AG04450 (cell line): ENCODE results near the gene FBXL19. TPM values are rescaled to one million over a fixed set of nuclear protein-coding genes. Genes with fewer than 3 reads are reported as not detected.

Experiments used
- CTCF ChIA-PET: fragments of 300-600, 350-600 bp; formaldehyde crosslinking; extraction: SDS; loops from one replicate; lab custom pipeline; 2022; ENCODE audit warnings: antibody characterized with exemption, inconsistent platforms; lab: Charles Lee
- POLR2A ChIA-PET: fragments of 350-600 bp; formaldehyde crosslinking; extraction: SDS; loops from one replicate; lab custom pipeline; 2021; ENCODE audit warnings: antibody characterized with exemption, inconsistent platforms; lab: Yijun Ruan, JAX
- DNase-seq: peaks from one replicate; pipeline ENCODE4 v3.0.0-alpha.2; 2011; ENCODE audit warnings: low read depth, low spot score
- H3K27ac ChIP-seq: one replicate; pipeline ENCODE4 v1.5.1; 2012; ENCODE audit warnings: low read depth, low read length, control low read depth
- H3K27me3 ChIP-seq: one replicate; pipeline ENCODE4 v1.6.0; 2012; ENCODE audit warnings: low read length; ENCODE audit not compliant: control insufficient read depth, insufficient read depth
- H3K4me3 ChIP-seq: 2 replicates; pipeline ENCODE4 v1.5.1; 2011; ENCODE audit warnings: mild to moderate bottlenecking, low read depth, low read length, control low read depth
- H3K9me3 ChIP-seq: 2 replicates; pipeline ENCODE4 v1.5.1; 2012; ENCODE audit warnings: low read length; ENCODE audit not compliant: control insufficient read depth, insufficient read depth
- polyA plus RNA-seq: library from polyadenylated mRNA; depleted of rRNA; stranded (reverse); fragments of >200 nt; gene quantifications from 2 replicates; pipeline ENCODE4 v1.2.3, GENCODE V29; 2011
- TF ChIP-seq, protein P1 (sequence below): IDR thresholded peaks from 2 replicates; pipeline ENCODE4 v1.5.1; 2011; ENCODE audit warnings: low read depth, low read length, control low read depth, inconsistent platforms

Gene FBXL19
- polyA plus RNA-seq, 1 experiment: 7.1 TPM

DNA sequence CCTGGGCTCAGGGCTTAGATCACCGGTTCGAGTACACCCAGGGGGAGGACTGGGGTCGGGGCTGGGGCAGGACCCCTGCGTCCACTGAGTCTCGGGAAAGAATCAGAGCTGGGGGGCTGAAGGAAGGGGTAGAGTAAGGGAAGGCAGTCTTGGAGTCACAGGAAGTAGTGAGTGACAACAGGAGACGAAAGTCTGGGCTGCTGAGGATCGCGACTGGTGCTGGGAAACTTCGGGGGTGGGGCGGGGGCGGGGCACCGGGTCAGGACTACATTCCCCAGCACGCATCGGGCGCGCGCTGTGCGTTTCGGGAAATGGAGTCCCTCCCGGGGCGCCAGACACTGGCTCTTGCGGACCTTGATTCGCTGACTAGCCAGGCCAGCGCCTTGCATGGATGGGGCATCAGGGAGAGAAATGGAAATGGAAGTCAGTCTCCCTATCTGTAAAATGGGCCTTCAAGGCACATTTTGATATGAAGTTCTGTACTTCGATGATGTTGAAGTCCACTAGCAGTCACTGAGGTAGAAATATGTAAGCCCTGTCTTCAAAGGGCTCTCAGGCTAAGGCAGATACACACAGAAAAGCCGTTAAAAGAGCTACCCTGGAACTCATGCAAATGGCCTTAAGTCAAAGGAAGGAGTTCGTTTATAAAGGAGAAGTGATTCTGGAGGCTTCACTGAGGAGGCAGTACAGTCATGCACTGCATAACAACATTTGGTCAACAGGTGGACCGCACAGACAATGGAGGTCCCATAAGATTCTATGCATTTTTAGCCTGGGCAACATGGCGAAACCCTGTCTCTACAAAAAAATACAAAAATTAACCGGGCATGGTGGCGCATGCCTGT lies 26.3 kb upstream of the FBXL19 start:
- H3K9me3 ChIP-seq: peaks cover 4% of the 10 kb centered on the region; the same call in 1 of the 2 replicates
- DNase-seq: peak; percentile 68
- H3K27ac ChIP-seq: peak overlapping the region; percentile 99
- ChIA-PET POLR2A (interaction anchor here (1.0 to 1.7 kb wide), 3 partner anchors 22 to 149 kb away, joined by 3 to 13 read pairs (median 7); partner anchors contain the start of gene PHKG2), CTCF (interaction anchor here (0.5 to 2.2 kb wide), 7 partner anchors 8 to 299 kb away, joined by 3 to 11 read pairs (median 6); no protein-coding TSS in a partner anchor)
- H3K27me3 ChIP-seq: no peaks in the 10 kb centered on the region
- peak overlapping the region; percentile 72 for H3K4me3 ChIP-seq
- TF ChIP-seq, protein P1, sequence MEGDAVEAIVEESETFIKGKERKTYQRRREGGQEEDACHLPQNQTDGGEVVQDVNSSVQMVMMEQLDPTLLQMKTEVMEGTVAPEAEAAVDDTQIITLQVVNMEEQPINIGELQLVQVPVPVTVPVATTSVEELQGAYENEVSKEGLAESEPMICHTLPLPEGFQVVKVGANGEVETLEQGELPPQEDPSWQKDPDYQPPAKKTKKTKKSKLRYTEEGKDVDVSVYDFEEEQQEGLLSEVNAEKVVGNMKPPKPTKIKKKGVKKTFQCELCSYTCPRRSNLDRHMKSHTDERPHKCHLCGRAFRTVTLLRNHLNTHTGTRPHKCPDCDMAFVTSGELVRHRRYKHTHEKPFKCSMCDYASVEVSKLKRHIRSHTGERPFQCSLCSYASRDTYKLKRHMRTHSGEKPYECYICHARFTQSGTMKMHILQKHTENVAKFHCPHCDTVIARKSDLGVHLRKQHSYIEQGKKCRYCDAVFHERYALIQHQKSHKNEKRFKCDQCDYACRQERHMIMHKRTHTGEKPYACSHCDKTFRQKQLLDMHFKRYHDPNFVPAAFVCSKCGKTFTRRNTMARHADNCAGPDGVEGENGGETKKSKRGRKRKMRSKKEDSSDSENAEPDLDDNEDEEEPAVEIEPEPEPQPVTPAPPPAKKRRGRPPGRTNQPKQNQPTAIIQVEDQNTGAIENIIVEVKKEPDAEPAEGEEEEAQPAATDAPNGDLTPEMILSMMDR: no peak

DNA sequence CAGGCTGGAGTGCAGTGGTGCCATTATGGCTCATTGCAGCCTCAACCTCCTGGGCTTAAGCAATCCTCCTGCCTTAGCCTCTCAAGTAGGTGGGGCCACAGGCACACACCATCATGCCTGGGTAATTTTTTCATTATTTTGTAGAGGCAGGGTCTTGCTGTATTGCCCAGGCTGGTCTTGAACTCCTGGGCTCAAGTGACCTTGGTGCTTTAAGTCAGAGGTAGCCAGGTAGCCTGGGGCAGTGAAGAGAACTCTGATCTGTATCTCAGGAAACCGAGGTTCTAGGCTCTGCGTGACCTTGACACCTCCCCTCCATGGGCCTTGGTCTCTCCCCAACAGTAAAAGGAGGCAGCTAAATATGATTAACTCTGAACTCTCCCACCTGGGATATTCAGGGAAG lies 23.6 kb upstream of the FBXL19 start:
- no peak overlapping the region for H3K27ac ChIP-seq
- no peak for DNase-seq
- TF ChIP-seq, protein P1: no peak
- POLR2A ChIA-PET: no interaction called here
- CTCF ChIA-PET: interaction anchor here (4.2 kb wide), 1 partner anchor 55 kb away, joined by 59 read pairs; no protein-coding TSS in a partner anchor
- no peaks in the 10 kb centered on the region for H3K27me3 ChIP-seq
- no peak overlapping the region for H3K4me3 ChIP-seq
- no peaks in the 10 kb centered on the region; the same call in 1 of the 2 replicates for H3K9me3 ChIP-seq

DNA sequence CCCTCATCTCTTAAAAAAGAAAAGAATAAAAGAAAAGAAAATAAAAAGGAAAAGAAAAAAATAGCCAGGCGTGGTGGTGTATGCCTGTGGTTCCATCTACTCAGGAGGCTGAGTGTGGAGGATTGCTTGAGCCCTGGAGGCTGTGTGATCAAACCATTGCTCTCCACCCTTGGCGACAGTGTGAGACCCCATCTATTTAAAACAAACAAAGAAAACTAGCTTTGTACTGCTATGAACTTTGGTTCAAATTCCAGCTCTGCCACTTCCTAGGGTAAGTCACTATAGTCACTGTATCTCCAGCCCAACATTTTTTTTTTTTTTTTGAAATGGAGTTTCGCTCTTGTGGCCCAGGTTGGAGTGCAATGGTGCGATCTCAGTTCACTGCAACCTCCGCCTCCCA lies 22.8 kb upstream of the FBXL19 start:
- TF ChIP-seq, protein P1: no peak
- ChIA-PET POLR2A (interaction anchor here (2.2 kb wide), 1 partner anchor 26 kb away, joined by 10 read pairs; no protein-coding TSS in a partner anchor), CTCF (interaction anchor here (1.4 to 4.2 kb wide), 5 partner anchors 8 to 87 kb away, joined by 3 to 59 read pairs (median 10); no protein-coding TSS in a partner anchor)
- Histone ChIP-seq H3K27ac (no peak overlapping the region), H3K27me3 (no peaks in the 10 kb centered on the region), H3K9me3 (no peaks in the 10 kb centered on the region; the same call in 1 of the 2 replicates), H3K4me3 (no peak overlapping the region)
- DNase-seq: no peak

DNA sequence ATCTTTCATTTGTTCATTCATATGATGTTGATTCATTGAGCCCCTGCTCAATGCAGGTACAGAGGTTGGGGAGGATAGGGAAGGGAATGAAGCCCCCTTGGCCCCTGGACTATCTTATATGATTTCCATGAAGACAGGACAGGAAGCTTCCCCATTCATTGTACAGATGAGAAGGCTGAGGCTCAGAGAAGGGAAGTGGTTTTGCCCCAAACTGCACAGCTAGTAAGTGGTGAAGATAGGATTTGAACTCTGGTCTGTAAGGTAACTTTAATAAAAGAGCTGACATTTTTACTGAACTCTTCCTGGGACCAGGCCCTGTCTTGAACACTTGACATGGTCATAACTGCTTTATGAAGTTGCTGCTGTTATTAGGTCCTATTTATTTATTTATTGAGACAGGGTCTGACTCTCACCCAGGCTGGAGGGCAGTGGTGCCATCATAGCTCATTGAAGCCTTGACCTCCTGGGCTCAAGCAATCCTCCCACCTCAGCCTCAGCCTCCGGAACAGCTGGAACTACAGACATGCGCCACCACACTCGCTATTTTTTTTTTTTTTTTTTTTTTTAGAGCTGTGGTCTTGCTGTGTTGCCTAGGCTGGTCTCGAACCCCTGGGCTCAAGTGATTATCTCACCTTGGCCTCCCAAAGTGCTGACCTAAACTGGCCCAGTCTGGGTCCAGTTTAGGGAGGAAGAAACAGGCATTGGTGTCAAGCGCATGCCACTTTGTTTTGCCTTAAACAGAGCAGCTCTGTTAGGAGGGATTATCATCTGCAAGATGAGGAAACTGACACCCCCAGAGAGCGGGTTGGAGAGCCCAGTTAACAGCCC lies 22.0 kb upstream of the FBXL19 start:
- TF ChIP-seq, protein P1: no peak
- Histone ChIP-seq H3K4me3 (peak overlapping the region; percentile 41), H3K27ac (no peak overlapping the region), H3K9me3 (no peaks in the 10 kb centered on the region; the same call in 1 of the 2 replicates), H3K27me3 (no peaks in the 10 kb centered on the region)
- ChIA-PET CTCF (interaction anchor here (0.6 to 4.2 kb wide), 14 partner anchors 9 to 554 kb away, joined by 3 to 59 read pairs (median 6); no protein-coding TSS in a partner anchor), POLR2A (interaction anchor here (0.6 to 2.2 kb wide), 6 partner anchors 8 to 153 kb away, joined by 3 to 10 read pairs (median 4); partner anchors contain the start of gene PHKG2)
- no peak for DNase-seq
